ENCODE measurements around the gene RARRES1.

DNA sequence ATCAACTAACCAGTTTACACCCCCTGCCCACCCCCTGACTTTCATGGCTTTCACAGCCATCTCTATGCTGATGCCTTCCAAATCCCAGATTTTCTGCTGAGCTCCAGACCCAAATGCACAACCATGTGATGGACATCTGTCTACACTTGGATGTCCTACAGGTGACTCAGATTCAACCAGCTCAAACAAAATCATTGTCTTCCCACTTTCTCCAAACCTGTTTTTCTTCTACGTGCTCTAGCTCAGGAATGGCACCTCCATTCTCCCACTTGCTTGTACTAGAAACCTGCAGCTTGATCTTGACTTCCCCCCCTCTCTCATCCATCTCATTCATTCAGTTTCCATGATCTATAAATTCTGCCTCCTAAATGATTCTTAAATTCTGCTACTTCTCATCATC lies 34.1 kb upstream of the RARRES1 start:
- TF ChIP-seq, protein P1, sequence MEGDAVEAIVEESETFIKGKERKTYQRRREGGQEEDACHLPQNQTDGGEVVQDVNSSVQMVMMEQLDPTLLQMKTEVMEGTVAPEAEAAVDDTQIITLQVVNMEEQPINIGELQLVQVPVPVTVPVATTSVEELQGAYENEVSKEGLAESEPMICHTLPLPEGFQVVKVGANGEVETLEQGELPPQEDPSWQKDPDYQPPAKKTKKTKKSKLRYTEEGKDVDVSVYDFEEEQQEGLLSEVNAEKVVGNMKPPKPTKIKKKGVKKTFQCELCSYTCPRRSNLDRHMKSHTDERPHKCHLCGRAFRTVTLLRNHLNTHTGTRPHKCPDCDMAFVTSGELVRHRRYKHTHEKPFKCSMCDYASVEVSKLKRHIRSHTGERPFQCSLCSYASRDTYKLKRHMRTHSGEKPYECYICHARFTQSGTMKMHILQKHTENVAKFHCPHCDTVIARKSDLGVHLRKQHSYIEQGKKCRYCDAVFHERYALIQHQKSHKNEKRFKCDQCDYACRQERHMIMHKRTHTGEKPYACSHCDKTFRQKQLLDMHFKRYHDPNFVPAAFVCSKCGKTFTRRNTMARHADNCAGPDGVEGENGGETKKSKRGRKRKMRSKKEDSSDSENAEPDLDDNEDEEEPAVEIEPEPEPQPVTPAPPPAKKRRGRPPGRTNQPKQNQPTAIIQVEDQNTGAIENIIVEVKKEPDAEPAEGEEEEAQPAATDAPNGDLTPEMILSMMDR (IDR thresholded peaks at IDR 0.05), result no peak
- no peak for TF ChIP-seq POLR2A (IDR thresholded peaks at IDR 0.05)

Measured in testis (tissue), 2 donors.